GM10266 (cell line): ENCODE data around the gene TMEM98.
"Not testable (repeated sequence)": the region's sequence is repeated elsewhere in the genome, so short reads cannot be mapped to it uniquely, and the experiment has no call there.

Experiments used
- DNase-seq: peaks from one replicate; pipeline ENCODE4 v3.0.0; 2012; ENCODE audit errors: extremely low spot score
- CTCF ChIP-seq: IDR thresholded peaks from 2 replicates; pipeline ENCODE4 v1.5.1; 2012; ENCODE audit warnings: mild to moderate bottlenecking, low read depth; ENCODE audit not compliant: control insufficient read depth, insufficient read depth; ENCODE audit errors: missing control alignments

TMEM98 gene

DNA sequence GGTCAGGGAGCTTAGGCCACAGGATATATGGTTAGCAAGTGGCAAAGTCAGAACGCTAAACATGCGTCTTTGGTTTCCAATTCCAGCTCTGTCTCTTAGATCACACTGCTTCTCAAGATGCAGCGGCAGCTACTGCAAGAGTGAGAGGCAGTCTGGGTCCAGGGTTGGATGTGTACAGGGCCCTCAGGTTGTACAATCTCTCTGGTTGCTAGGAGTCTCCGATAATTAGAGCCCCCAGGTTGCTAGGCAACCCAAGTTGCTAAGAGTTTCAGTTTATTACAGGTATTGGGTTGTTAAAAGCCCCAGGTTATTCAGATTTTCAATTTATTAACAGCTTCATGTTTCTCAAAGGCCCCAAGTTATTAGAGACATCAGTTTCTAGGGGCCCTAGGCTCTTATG is 48.2 kb downstream of the TMEM98 start:
- no peak for DNase-seq
- no peak for TF ChIP-seq CTCF

DNA sequence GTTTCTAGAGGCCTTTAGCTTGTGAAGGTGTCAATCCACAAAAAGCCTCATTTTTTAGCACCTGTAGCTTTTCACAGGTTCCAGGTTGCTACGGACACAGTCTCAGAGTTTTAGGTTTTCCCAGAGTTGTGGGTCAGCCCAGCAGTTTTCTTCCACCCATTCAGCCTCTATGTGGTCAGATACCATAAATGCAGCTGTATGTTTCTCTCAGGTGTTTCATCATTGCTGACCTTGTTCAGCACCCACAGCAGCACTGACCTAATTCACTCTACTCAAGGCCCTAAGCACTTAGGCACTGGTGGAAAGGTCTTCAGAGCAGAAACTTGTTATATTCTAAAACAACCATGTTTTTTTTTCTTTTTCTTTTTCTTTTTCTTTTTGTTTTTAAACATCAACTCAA is 48.7 kb downstream of the TMEM98 start:
- DNase-seq = no peak
- TF ChIP-seq CTCF = no peak

- no peak for DNase-seq
- no peak for TF ChIP-seq CTCF
These were observed 52.3 kb downstream of the TMEM98 start for GRCh38 chr17:32980230-32980629.

DNA sequence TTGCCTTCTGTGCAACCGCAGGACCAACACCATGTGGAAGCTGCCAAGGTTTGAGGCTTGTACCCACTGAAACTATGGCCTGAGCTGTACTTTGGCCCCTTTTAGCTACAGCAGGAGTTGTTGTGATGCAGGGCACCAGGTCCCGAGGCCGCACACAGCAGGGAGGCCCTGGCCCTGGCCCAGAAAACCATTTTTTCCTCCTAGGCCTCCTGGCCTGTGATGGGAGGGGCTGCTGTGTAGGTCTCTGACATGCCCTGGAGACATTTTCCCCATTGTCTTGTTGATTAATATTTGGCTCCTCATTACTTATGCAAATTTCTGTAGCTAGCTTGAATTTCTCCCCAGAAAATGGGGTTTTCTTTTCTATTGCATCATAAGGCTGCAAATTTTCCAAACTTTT is 53.7 kb downstream of the TMEM98 start:
- DNase-seq = not testable (repeated sequence)

GRCh38 chr17:32985050-32985756 is 57.2 kb downstream of the TMEM98 start:
- TF ChIP-seq CTCF = no peak
- no peak for DNase-seq

DNA sequence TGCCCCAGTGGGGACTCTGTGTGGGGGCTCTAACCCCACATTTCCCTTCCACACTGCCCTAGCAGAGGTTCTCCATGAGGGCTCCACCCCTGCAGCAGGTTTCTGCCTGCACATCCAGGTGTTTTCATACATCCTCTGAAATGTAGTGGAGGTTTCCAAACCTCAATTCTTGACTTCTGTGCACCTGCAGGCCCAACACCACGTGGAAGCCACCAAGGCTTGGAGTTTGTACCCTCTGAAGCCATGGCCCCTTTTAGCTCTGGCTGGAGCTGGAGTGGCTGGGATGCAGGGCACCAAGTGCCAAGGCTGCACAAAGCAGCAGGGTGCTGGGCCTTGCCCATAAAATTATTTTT is 59.5 kb downstream of the TMEM98 start:
- not testable (repeated sequence) for DNase-seq

- DNase-seq = not testable (repeated sequence)
These were observed 59.9 kb downstream of the TMEM98 start for GRCh38 chr17:32987868-32988267.

DNA sequence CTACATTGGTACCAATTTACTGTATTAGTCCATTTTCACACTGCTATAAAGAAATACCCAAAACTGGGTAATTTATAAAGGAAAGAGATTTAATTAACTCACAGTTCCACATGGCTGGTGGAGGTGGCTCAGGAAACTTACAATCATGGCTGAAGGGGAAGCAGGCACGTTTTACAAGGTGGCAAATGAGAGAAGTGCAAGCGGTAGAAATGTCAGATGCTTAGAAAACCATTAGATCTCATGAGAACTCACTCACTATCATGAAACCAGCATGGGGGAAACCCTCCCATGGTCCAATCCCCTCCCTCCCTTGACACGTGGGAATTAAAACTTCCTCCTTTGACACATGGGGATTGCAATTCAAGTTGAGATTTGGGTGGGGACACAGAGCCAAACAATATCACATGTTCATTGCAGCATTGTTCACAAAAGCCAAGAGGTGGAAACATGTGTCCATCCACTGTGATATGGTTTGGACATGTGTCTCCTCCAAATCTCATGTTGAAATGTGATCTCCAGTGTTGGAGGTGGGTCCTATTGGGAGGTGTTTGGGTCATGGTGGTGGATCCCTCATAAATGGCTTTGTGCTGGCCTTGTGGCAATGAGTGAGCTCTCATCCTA is 60.6 kb downstream of the TMEM98 start:
- no peak for TF ChIP-seq CTCF

DNA sequence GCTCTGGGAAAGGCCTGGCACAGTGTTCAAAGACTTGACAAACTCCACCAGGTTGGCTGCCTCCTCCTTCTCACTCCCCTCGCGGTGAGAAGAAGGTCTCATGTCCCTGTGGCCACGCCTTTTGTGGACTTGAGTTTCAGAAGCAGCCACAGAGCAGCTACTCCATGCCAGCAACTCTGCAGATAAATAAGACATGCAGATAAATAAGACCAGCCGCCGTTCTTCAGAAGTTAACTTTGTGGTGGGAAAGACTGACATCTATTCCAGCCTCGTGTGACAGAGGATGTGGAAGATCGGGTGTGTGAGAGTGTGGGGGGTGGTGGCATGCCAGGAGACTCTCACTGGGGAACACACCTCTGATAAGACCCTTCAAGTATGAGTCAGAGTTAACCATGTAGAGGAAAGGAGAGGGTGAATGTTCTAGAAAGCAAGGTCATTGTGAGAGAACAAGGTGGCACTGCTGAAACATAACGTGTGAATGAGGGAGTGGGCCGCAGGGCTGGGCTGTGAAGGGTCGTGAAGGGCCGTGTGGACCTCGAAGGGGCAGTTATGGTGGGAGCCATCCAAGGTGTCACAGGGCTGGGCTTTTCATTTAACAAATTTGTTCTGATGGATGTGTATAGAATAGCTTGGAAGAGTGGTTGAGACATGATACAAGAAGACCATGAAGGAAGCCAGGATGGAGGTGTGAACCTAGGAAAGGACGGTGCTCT is 64.5 kb downstream of the TMEM98 start:
- DNase-seq = no peak
- no peak for TF ChIP-seq CTCF

More for the DNA sequence above, 60.6 kb downstream of the TMEM98 start:
- no peak for DNase-seq
